K562 (cell line): ENCODE data around the gene ARL4C. TPM values are rescaled to one million over a fixed set of nuclear protein-coding genes. Genes with fewer than 3 reads are reported as not detected.

Source experiments
- ATAC-seq: fragments of 200-7000 bp; cut with Tn5 transposase; 3 replicates; pipeline ENCODE4 v1.9.1; 2020; ENCODE audit warnings: moderate library complexity
- BruUV-seq: library from RNA; stranded (reverse); fragments of 400-500 nt; replicated peaks from 2 replicates; lab custom pipeline; 2021; lab: Mats Ljungman, UMichigan
- CTCF ChIA-PET: fragments of 300-600 bp; formaldehyde crosslinking; extraction: SDS; loops from one replicate; lab custom pipeline; 2021; ENCODE audit warnings: low intra/inter-chr PET ratio; lab: Yijun Ruan, JAX
- POLR2A ChIA-PET: fragments of 300-600, 350-650 bp; sonication (Branson Sonifier 250); formaldehyde crosslinking; extraction: SDS; loops from one replicate; lab custom pipeline; 2021; ENCODE audit warnings: antibody characterized with exemption, inconsistent platforms; lab: Yijun Ruan, JAX
- DNase-seq, 4 experiments: peaks; one replicate each; pipeline versions ENCODE4 v3.0.0 to v3.0.0-alpha.2; 2011 to 2018; ENCODE audit warnings: low spot score in 3 of 4, mixed read lengths in 3 of 4; ENCODE audit errors: extremely low read depth in 1 of 4
- FAIRE-seq: peaks from 2 replicates; lab custom pipeline; 2011; peaks lifted over from hg19 to GRCh38; lab: Jason Lieb, UNC
- H2AFZ ChIP-seq: 2 replicates; pipeline ENCODE4 v1.6.0; 2011; ENCODE audit warnings: low read depth, low read length, control low read depth, inconsistent platforms
- H3K27ac ChIP-seq: fragments of 200-600 bp; 3 replicates; pipeline ENCODE4 v1.8.0; 2011; ENCODE audit warnings: low read depth, mild to moderate bottlenecking, control low read depth, inconsistent platforms, low read length, moderate library complexity, mixed read lengths; ENCODE audit errors: extremely low read depth
- H3K27me3 ChIP-seq, 2 experiments: fragments of 300-600 bp in 1 of 2; 2 replicates in 1 of 2; 3 replicates in 1 of 2; pipeline versions ENCODE4 v1.6.0 to v1.8.0; 2011; ENCODE audit warnings: inconsistent platforms in 2 of 2, low read length in 2 of 2, mild to moderate bottlenecking in 1 of 2, mixed read lengths in 1 of 2, moderate library complexity in 1 of 2; ENCODE audit not compliant: control insufficient read depth in 2 of 2, insufficient read depth in 2 of 2
- H3K36me3 ChIP-seq: fragments of 300-600 bp; 3 replicates; pipeline ENCODE4 v1.8.0; 2011; ENCODE audit warnings: mild to moderate bottlenecking, low read length, inconsistent platforms; ENCODE audit not compliant: control insufficient read depth, insufficient read depth
- H3K4me1 ChIP-seq, 2 experiments: fragments of 200-600 bp in 1 of 2; replicated peaks in 1 of 2; 2 replicates in 1 of 2; 3 replicates in 1 of 2; pipeline versions ENCODE4 v1.5.1 to v1.8.0; 2011; ENCODE audit warnings: inconsistent platforms in 2 of 2, low read length in 2 of 2, mild to moderate bottlenecking in 1 of 2, mixed read lengths in 1 of 2, moderate library complexity in 1 of 2; ENCODE audit not compliant: control insufficient read depth in 2 of 2, insufficient read depth in 2 of 2
- H3K4me2 ChIP-seq: 2 replicates; pipeline ENCODE4 v1.6.1; 2011; ENCODE audit warnings: low read length, control low read depth, inconsistent platforms, mixed read lengths; ENCODE audit not compliant: insufficient read depth
- H3K4me3 ChIP-seq: fragments of 200-600 bp; sonication (generic), shearing (Covaris generic); 2 replicates; pipeline ENCODE4 v1.5.1; 2016; ENCODE audit warnings: control low read depth, inconsistent platforms
- H3K79me2 ChIP-seq: fragments of 200-600 bp; 3 replicates; pipeline ENCODE4 v1.8.0; 2011; ENCODE audit warnings: low read length, inconsistent platforms; ENCODE audit not compliant: control insufficient read depth, insufficient read depth
- H3K9ac ChIP-seq, 2 experiments: 2 replicates each; pipeline versions ENCODE4 v1.6.0 to v1.6.1; 2011; ENCODE audit warnings: low read depth in 2 of 2, low read length in 2 of 2, control low read depth in 1 of 2, inconsistent platforms in 1 of 2, mild to moderate bottlenecking in 1 of 2, mixed read lengths in 1 of 2; ENCODE audit not compliant: insufficient read depth in 1 of 2
- H3K9me1 ChIP-seq: one replicate; pipeline ENCODE4 v1.6.0; 2011; ENCODE audit warnings: inconsistent platforms, mild to moderate bottlenecking, low read length, moderate library complexity; ENCODE audit not compliant: control insufficient read depth, insufficient read depth
- H3K9me3 ChIP-seq: replicated peaks from 2 replicates; pipeline ENCODE4 v1.5.1; 2011; ENCODE audit warnings: low read depth, low read length, inconsistent platforms; ENCODE audit not compliant: control insufficient read depth, insufficient read depth
- H4K20me1 ChIP-seq: replicated peaks from 2 replicates; pipeline ENCODE4 v1.6.1; 2011; ENCODE audit warnings: low read length, inconsistent platforms, mixed read lengths; ENCODE audit not compliant: control insufficient read depth, insufficient read depth
- DACH1 ChIP-seq: fragments of 450-650 bp; IDR thresholded peaks from 2 replicates; pipeline ENCODE4 v1.6.1; 2018; ENCODE audit not compliant: partially characterized antibody
- GABPB2 ChIP-seq: fragments of 250-450 bp; sonication (Bioruptor Pico); conservative IDR thresholded peaks from 2 replicates; pipeline ENCODE4 v1.5.1; 2021; ENCODE audit warnings: mild to moderate bottlenecking
- NR4A1 ChIP-seq, 2 experiments: fragments of 250-450 bp in 1 of 2; fragments of 450-650 bp in 1 of 2; sonication (Bioruptor Pico) in 1 of 2; IDR thresholded peaks; 2 replicates each; pipeline versions ENCODE4 v1.4.0 to v1.6.1; 2016 to 2020; ENCODE audit warnings: mild to moderate bottlenecking in 2 of 2, missing compliant biosample characterization in 1 of 2, missing genetic modification characterization in 1 of 2, moderate library complexity in 1 of 2
- PKNOX1 ChIP-seq: fragments of 450-650 bp; IDR thresholded peaks from 2 replicates; pipeline ENCODE4 v1.6.1; 2016
- PML ChIP-seq: IDR thresholded peaks from 2 replicates; pipeline ENCODE4 v1.6.1; 2012; ENCODE audit warnings: low read length, inconsistent platforms
- POLR2H ChIP-seq: IDR thresholded peaks from 2 replicates; pipeline ENCODE4 v1.6.1; 2016; ENCODE audit warnings: missing genetic modification characterization, low read depth, mild to moderate bottlenecking, control low read depth, missing compliant biosample characterization, moderate library complexity
- RBBP5 ChIP-seq: fragments of 200-600 bp; sonication (generic); IDR thresholded peaks from 2 replicates; pipeline ENCODE4 v1.6.1; 2012; ENCODE audit warnings: borderline replicate concordance, mild to moderate bottlenecking, low read length, control low read depth, inconsistent platforms; ENCODE audit not compliant: insufficient read depth, poor library complexity, severe bottlenecking
- SMARCC2 ChIP-seq: fragments of 450-650 bp; IDR thresholded peaks from 2 replicates; pipeline ENCODE4 v1.6.1; 2017; ENCODE audit warnings: antibody characterized with exemption, moderate library complexity, mild to moderate bottlenecking, low read depth
- TAF7 ChIP-seq: fragments of 450-650 bp; IDR thresholded peaks from 2 replicates; pipeline ENCODE4 v1.6.1; 2016; ENCODE audit warnings: missing genetic modification characterization, missing compliant biosample characterization
- TBP ChIP-seq: optimal IDR thresholded peaks from 2 replicates; pipeline ENCODE3; 2011; ENCODE audit warnings: low read depth, low read length, improper control_type of control experiment
- TFAM ChIP-seq: fragments of 250-450 bp; sonication (Bioruptor Pico); conservative IDR thresholded peaks from 2 replicates; pipeline ENCODE4 v1.5.0; 2021; ENCODE audit warnings: mild to moderate bottlenecking, moderate library complexity
- THAP7 ChIP-seq: fragments of 250-450 bp; sonication (Bioruptor Pico); IDR thresholded peaks from 2 replicates; pipeline ENCODE4 v1.5.0; 2021
- U2AF1 ChIP-seq: fragments of 200-400 bp; formaldehyde crosslinking; optimal IDR thresholded peaks from 2 replicates; pipeline ENCODE3; 2017; ENCODE audit warnings: mild to moderate bottlenecking, low read depth, low read length, moderate library complexity
- ZNF134 ChIP-seq: fragments of 250-450 bp; sonication (Bioruptor Pico); conservative IDR thresholded peaks from 2 replicates; pipeline ENCODE4 v1.4.0; 2020
- ZNF253 ChIP-seq: fragments of 250-450 bp; sonication (Bioruptor Pico); conservative IDR thresholded peaks from 2 replicates; pipeline ENCODE4 v1.6.1; 2021; ENCODE audit warnings: mild to moderate bottlenecking
- ZNF696 ChIP-seq: fragments of 250-450 bp; sonication (Bioruptor Pico); conservative IDR thresholded peaks from 2 replicates; pipeline ENCODE4 v1.4.0; 2020; ENCODE audit warnings: mild to moderate bottlenecking, moderate library complexity
- ZNF764 ChIP-seq: fragments of 250-450 bp; sonication (Bioruptor Pico); IDR thresholded peaks from 2 replicates; pipeline ENCODE4 v1.4.0; 2020; ENCODE audit warnings: low read depth, mild to moderate bottlenecking, moderate library complexity
- WGBS: fragments of 100-300 bp; shearing (Covaris generic); methylation state at CpG from one replicate; pipeline ENCODE4 v1.1.6; 2016; ENCODE audit warnings: low coverage, mixed read lengths; ENCODE audit not compliant: insufficient coverage; ENCODE audit errors: missing lambda C conversion rate; 5-methylcytosine and 5-hydroxymethylcytosine counted together
- in situ Hi-C: fragments of 300-500 bp; cut with MboI; formaldehyde crosslinking; loops from 4 replicates; pipeline ENCODE4 v1.15.0; 2018; ENCODE audit warnings: inconsistent platforms, mixed read lengths
- intact Hi-C: fragments of 100-400 bp; cut with micrococcal nuclease; formaldehyde crosslinking; loops from 2 replicates; pipeline ENCODE4 v1.14.2; 2022
- polyA plus RNA-seq, 8 experiments: library from polyadenylated mRNA; depleted of rRNA in 4 of 8; stranded (reverse) in 5 of 8; unstranded in 3 of 8; fragments of >200 nt; fragmentation: Nextera tagmentation in 2 of 8; fragmentation: Illumina TruSeq in 1 of 8; extraction: Ambion mirVana in 2 of 8; extraction: Trizol in 1 of 8; gene quantifications; 2 replicates each; pipeline versions ENCODE4 v1.2.1 to v1.2.3, GENCODE V29; 2011 to 2014; ENCODE audit warnings: inconsistent platforms in 1 of 8, missing spikeins in 1 of 8
- total RNA-seq, 7 experiments: library from RNA; depleted of rRNA in 6 of 7; stranded (reverse); fragments of >200 nt in 6 of 7; fragmentation: Illumina TruSeq in 2 of 7; extraction: Trizol in 2 of 7; gene quantifications; 2 replicates each; pipeline versions ENCODE4 v1.2.1 to v1.2.3, GENCODE V29; 2011 to 2021; ENCODE audit warnings: low replicate concordance in 1 of 7

Gene ARL4C
- total and polyA plus RNA-seq, 9 of the 15 experiments (the other 6 are each of a cell fraction or from before 2014, with no cell fraction given) = 0.03 to 0.11 (median 0.04) TPM; not detected in 5

GRCh38 chr2:234514873-234515638, 18.2 kb upstream of the ARL4C start:
- ATAC-seq = no peak
- no peaks in the 10 kb centered on the region for H4K20me1 ChIP-seq
- H3K9ac ChIP-seq = no peak overlapping the region
- no peak overlapping the region for H3K27ac ChIP-seq
- H3K4me2 ChIP-seq = no peak overlapping the region
- H3K9me1 ChIP-seq = no peaks in the 10 kb centered on the region
- no TSS peak for BruUV-seq
- no peak for FAIRE-seq
- in situ Hi-C loops (no loop called here), intact Hi-C loops (no loop called here)
- 17% methylated on average over 5 of the region's 16 CpGs for WGBS
- H3K9me3 ChIP-seq = no peaks in the 10 kb centered on the region
- no peak for DNase-seq
- peaks cover 5 to 6% of the 10 kb centered on the region in 2 experiments; a peak in 4 of 5 replicates for H3K4me1 ChIP-seq
- TF ChIP-seq SMARCC2 (no peak), TAF7 (tag) (no peak), U2AF1 (no peak), ZNF134 (CRISPR knock-in tag) (no peak), POLR2H (no peak), RBBP5 (no peak), ZNF253 (CRISPR knock-in tag) (no peak), TFAM (CRISPR knock-in tag) (no peak), GABPB2 (no peak), PKNOX1 (no peak), ZNF764 (no peak), THAP7 (no peak), NR4A1 (CRISPR knock-in tag; IDR thresholded peaks at IDR 0.05) (no peak), NR4A1 (tag; IDR thresholded peaks at IDR 0.05) (no peak), DACH1 (no peak), TBP (no peak), PML (no peak), ZNF696 (CRISPR knock-in tag) (no peak)
- CTCF ChIA-PET = no interaction called here
- peaks cover 0 to 5% of the 10 kb centered on the region in 2 experiments; a peak in 2 of 5 replicates for H3K27me3 ChIP-seq
- no peak overlapping the region for H3K4me3 ChIP-seq
- H3K36me3 ChIP-seq = no peaks in the 10 kb centered on the region
- H3K79me2 ChIP-seq = no peaks in the 10 kb centered on the region
- POLR2A ChIA-PET = interaction anchor here (0.5 kb wide), 1 partner anchor 18 kb away, joined by 3 read pairs; no protein-coding TSS in a partner anchor
- no peak overlapping the region for H2AFZ ChIP-seq
